ENCODE data around the gene ZC3H4.

DNA sequence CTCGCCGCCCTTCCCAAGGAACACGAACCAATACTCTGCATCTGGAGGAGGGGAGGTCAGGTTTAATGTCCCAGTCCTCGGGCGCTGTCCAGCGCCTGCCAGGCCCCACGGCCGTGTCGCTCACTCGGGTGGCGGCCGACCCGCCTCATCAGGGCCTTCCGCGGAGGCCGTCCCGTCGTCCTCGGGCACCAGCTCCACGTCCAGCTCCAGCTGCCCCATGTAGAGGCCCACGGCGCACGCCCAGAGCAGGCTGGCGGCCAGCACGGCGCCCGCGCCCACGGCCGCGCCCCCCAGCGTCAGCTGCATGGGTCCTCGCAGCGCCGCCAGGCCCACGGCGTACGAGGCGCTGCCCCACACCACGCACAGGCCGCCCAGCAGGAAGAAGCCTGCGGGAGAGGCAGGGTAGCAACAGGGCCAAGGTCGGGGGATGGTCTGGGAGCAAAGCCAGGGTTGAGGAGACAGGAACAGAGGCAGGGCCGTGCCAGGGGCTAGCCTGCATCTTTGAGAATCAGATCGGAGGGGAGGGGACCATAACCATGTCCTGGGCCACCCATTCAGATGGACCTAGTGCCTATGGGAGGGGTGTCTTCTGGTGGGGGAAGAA, 67.6 kb downstream of the ZC3H4 start:
- TF ChIP-seq, protein P1, sequence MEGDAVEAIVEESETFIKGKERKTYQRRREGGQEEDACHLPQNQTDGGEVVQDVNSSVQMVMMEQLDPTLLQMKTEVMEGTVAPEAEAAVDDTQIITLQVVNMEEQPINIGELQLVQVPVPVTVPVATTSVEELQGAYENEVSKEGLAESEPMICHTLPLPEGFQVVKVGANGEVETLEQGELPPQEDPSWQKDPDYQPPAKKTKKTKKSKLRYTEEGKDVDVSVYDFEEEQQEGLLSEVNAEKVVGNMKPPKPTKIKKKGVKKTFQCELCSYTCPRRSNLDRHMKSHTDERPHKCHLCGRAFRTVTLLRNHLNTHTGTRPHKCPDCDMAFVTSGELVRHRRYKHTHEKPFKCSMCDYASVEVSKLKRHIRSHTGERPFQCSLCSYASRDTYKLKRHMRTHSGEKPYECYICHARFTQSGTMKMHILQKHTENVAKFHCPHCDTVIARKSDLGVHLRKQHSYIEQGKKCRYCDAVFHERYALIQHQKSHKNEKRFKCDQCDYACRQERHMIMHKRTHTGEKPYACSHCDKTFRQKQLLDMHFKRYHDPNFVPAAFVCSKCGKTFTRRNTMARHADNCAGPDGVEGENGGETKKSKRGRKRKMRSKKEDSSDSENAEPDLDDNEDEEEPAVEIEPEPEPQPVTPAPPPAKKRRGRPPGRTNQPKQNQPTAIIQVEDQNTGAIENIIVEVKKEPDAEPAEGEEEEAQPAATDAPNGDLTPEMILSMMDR (IDR thresholded peaks at IDR 0.05), result no peak
- no peak for TF ChIP-seq POLR2A (IDR thresholded peaks at IDR 0.05)

Measured in heart left ventricle (tissue), 13 donors.